DOHH2 (cell line): ENCODE results near the gene RBM15B.

Experiments
- EZH2phosphoT487 ChIP-seq: fragments of 200-600 bp; sonication (generic); IDR thresholded peaks from 2 replicates; pipeline ENCODE4 v1.6.1; 2017; ENCODE audit warnings: borderline replicate concordance, mild to moderate bottlenecking, antibody characterized with exemption, low read length, moderate library complexity, mixed read lengths
- TF ChIP-seq, protein P1 (sequence below): fragments of 200-600 bp; sonication (generic); IDR thresholded peaks from one replicate; pipeline ENCODE4 v1.5.1; 2014; ENCODE audit warnings: antibody characterized with exemption, mild to moderate bottlenecking, low read depth, low read length; ENCODE audit not compliant: poor library complexity, severe bottlenecking

DNA sequence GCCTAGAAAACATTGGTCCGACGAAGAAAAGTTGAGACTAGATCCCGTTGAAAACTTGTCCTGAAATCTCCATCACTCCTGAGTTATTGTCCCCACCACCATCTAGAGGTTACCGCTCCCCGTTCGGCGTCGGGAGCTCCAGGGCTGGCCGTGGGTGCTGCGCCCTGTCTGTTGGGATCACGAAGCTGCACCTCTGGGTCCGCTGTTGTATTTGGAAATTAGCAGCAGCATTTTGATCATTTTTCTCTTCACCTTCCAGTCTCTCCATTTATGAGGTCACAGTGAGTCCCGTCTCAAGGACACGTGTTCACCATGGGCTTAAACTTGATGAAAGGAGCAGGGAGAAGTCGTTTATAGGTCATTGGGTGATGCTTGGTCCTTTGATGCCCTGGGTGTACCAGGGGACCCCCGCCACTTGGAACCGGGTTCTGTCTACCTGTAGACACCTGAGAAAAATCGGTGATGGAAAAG lies 5.4 kb upstream of the RBM15B start:
- TF ChIP-seq, protein P1, sequence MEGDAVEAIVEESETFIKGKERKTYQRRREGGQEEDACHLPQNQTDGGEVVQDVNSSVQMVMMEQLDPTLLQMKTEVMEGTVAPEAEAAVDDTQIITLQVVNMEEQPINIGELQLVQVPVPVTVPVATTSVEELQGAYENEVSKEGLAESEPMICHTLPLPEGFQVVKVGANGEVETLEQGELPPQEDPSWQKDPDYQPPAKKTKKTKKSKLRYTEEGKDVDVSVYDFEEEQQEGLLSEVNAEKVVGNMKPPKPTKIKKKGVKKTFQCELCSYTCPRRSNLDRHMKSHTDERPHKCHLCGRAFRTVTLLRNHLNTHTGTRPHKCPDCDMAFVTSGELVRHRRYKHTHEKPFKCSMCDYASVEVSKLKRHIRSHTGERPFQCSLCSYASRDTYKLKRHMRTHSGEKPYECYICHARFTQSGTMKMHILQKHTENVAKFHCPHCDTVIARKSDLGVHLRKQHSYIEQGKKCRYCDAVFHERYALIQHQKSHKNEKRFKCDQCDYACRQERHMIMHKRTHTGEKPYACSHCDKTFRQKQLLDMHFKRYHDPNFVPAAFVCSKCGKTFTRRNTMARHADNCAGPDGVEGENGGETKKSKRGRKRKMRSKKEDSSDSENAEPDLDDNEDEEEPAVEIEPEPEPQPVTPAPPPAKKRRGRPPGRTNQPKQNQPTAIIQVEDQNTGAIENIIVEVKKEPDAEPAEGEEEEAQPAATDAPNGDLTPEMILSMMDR: no peak
- no peak for TF ChIP-seq EZH2phosphoT487
